AG09309 (cell line): ENCODE measurements around the gene ZDHHC9.

Experiments used
- DNase-seq: peaks from one replicate; pipeline ENCODE4 v3.0.0-alpha.2; 2010; ENCODE audit warnings: low read depth
- H3K4me3 ChIP-seq: 2 replicates; pipeline ENCODE4 v1.5.1; 2011; ENCODE audit warnings: mild to moderate bottlenecking, low read depth, low read length, moderate library complexity; ENCODE audit not compliant: control insufficient read depth
- CTCF ChIP-seq: IDR thresholded peaks from 2 replicates; pipeline ENCODE4 v1.5.1; 2011; ENCODE audit warnings: mild to moderate bottlenecking, low read depth, low read length, inconsistent platforms; ENCODE audit not compliant: insufficient read depth, control insufficient read depth; ENCODE audit errors: missing control alignments

Gene ZDHHC9

GRCh38 chrX:129793604-129794191, 50.0 kb downstream of the ZDHHC9 start:
- H3K4me3 ChIP-seq: no peak overlapping the region
- DNase-seq: no peak
- no peak for TF ChIP-seq CTCF

- no peak for TF ChIP-seq CTCF
- no peak overlapping the region for H3K4me3 ChIP-seq
- no peak for DNase-seq
Observed at GRCh38 chrX:129792586-129793291, 50.9 kb downstream of the ZDHHC9 start.

- no peak overlapping the region for H3K4me3 ChIP-seq
- no peak for DNase-seq
- TF ChIP-seq CTCF: no peak
Observed at GRCh38 chrX:129791961-129792570, 51.6 kb downstream of the ZDHHC9 start.

- no peak overlapping the region for H3K4me3 ChIP-seq
- no peak for DNase-seq
- TF ChIP-seq CTCF: no peak
Observed at GRCh38 chrX:129791336-129791735, 52.4 kb downstream of the ZDHHC9 start.

GRCh38 chrX:129790808-129791207, 52.9 kb downstream of the ZDHHC9 start:
- TF ChIP-seq CTCF: no peak
- no peak for DNase-seq
- H3K4me3 ChIP-seq: no peak overlapping the region

- no peak overlapping the region for H3K4me3 ChIP-seq
- no peak for TF ChIP-seq CTCF
- DNase-seq: no peak
Observed at GRCh38 chrX:129790146-129790545, 53.5 kb downstream of the ZDHHC9 start.
